RWPE2 (cell line): ENCODE data around the gene ZNF518B.

Source experiments
- ATAC-seq: fragments of 200-7000 bp; cut with Tn5 transposase; 3 replicates; pipeline ENCODE4 v1.9.1; 2021; ENCODE audit warnings: low read depth
- DNase-seq: peaks from one replicate; pipeline ENCODE4 v3.0.0-alpha.2; 2020; ENCODE audit warnings: low spot score
- H3K27ac ChIP-seq: fragments of 450-650 bp; 2 replicates; pipeline ENCODE4 v1.5.1; 2017; ENCODE audit warnings: mild to moderate bottlenecking; ENCODE audit not compliant: poor library complexity, severe bottlenecking
- H3K27me3 ChIP-seq: fragments of 250-450 bp; sonication (Bioruptor Pico); 2 replicates; pipeline ENCODE4 v1.5.1; 2021; ENCODE audit warnings: mild to moderate bottlenecking, moderate library complexity; ENCODE audit not compliant: insufficient read depth, poor library complexity, severe bottlenecking
- H3K36me3 ChIP-seq: fragments of 250-450 bp; sonication (Bioruptor Pico); 2 replicates; pipeline ENCODE4 v1.5.1; 2020; ENCODE audit warnings: low read depth, mild to moderate bottlenecking, moderate library complexity
- H3K4me1 ChIP-seq: fragments of 250-450 bp; sonication (Bioruptor Pico); 2 replicates; pipeline ENCODE4 v1.5.1; 2021; ENCODE audit warnings: mild to moderate bottlenecking, moderate library complexity; ENCODE audit not compliant: insufficient read depth, poor library complexity, severe bottlenecking
- H3K4me3 ChIP-seq: fragments of 250-450 bp; sonication (Bioruptor Pico); 2 replicates; pipeline ENCODE4 v1.5.1; 2021; ENCODE audit warnings: mild to moderate bottlenecking, moderate library complexity; ENCODE audit not compliant: severe bottlenecking
- H3K9me3 ChIP-seq: fragments of 250-450 bp; sonication (Bioruptor Pico); 2 replicates; pipeline ENCODE4 v1.5.1; 2021; ENCODE audit warnings: mild to moderate bottlenecking, moderate library complexity; ENCODE audit not compliant: severe bottlenecking
- CTCF ChIP-seq: fragments of 450-650 bp; IDR thresholded peaks from one replicate; pipeline ENCODE4 v1.5.1; 2017; ENCODE audit warnings: mild to moderate bottlenecking, moderate library complexity; ENCODE audit not compliant: poor library complexity, severe bottlenecking

ZNF518B gene

GRCh38 chr4:10454726-10455125 is 2.5 kb downstream of the ZNF518B start:
- no peak for DNase-seq
- no peaks in the 10 kb centered on the region for H3K9me3 ChIP-seq

GRCh38 chr4:10454121-10454520 is 3.1 kb downstream of the ZNF518B start:
- Histone ChIP-seq H3K27me3 (no peaks in the 10 kb centered on the region), H3K27ac (no peak overlapping the region), H3K9me3 (no peaks in the 10 kb centered on the region), H3K36me3 (peaks cover 43% of the 10 kb centered on the region), H3K4me1 (peaks cover 5% of the 10 kb centered on the region), H3K4me3 (no peak overlapping the region)
- TF ChIP-seq CTCF, result no peak
- DNase-seq (no peak), ATAC-seq (no peak)

More at GRCh38 chr4:10454726-10455125, 2.5 kb downstream of the ZNF518B start:
- no peak for ATAC-seq
- Histone ChIP-seq H3K27me3 (no peaks in the 10 kb centered on the region), H3K4me1 (peaks cover 5% of the 10 kb centered on the region), H3K36me3 (peaks cover 43% of the 10 kb centered on the region), H3K4me3 (no peak overlapping the region), H3K27ac (no peak overlapping the region)
- no peak for TF ChIP-seq CTCF

DNA sequence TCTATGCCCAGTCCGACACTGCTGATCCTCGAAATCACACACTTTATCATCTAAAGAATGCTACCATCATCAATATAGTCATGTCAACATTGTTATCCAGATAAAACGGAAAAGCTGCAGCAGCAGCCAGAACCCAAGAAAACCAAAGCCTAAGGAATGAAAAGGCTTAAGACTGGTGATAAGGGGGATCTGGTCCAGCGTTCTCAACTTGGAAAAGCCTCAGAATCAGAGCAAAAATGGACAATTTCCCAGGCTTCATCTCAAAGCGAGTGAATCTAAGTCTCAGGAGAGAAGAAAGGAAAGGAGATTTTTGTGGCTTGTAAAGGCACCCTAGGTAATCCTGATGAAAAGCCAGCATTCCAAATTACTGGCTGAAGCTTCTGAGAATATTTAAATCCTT is 8.2 kb downstream of the ZNF518B start:
- Histone ChIP-seq H3K36me3 (peaks cover 68% of the 10 kb centered on the region), H3K4me3 (no peak overlapping the region), H3K27ac (no peak overlapping the region), H3K9me3 (no peaks in the 10 kb centered on the region), H3K4me1 (no peaks in the 10 kb centered on the region), H3K27me3 (no peaks in the 10 kb centered on the region)
- no peak for TF ChIP-seq CTCF
- ATAC-seq (no peak), DNase-seq (no peak)

DNA sequence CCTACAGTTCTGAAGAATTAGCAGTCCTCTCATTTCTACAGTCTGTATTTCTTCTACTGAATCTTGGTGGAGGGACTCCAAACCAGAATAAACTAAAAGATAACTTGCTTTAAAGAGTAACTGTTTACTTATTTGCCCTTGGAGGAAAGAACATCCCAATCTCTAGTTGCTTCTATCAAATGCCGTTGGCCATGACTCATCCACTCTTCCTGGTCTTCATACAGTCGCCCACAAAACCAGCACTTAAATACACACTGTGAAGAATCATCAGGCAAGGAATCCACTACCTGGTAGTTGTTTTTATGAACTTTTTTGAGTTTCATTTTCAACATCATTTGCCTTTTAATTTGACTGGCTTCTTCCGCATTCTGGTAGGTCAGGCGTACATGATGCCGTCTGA is 14.2 kb downstream of the ZNF518B start:
- DNase-seq (no peak), ATAC-seq (no peak)
- TF ChIP-seq CTCF, result no peak

GRCh38 chr4:10441512-10441911 is 15.7 kb downstream of the ZNF518B start:
- Histone ChIP-seq H3K27me3 (no peaks in the 10 kb centered on the region), H3K36me3 (peaks cover 28% of the 10 kb centered on the region), H3K27ac (no peak overlapping the region), H3K4me1 (no peaks in the 10 kb centered on the region), H3K9me3 (no peaks in the 10 kb centered on the region), H3K4me3 (no peak overlapping the region)
- no peak for DNase-seq
- TF ChIP-seq CTCF, result no peak
- ATAC-seq, result no peak

More for the DNA sequence above, 14.2 kb downstream of the ZNF518B start:
- Histone ChIP-seq H3K27me3 (no peaks in the 10 kb centered on the region), H3K4me3 (no peak overlapping the region), H3K4me1 (no peaks in the 10 kb centered on the region), H3K9me3 (no peaks in the 10 kb centered on the region), H3K27ac (no peak overlapping the region), H3K36me3 (peaks cover 34% of the 10 kb centered on the region)
